Left ventricle myocardium superior (tissue), 1 donor: Measurements from ENCODE around the gene SND1. TPM values are rescaled to one million over a fixed set of nuclear protein-coding genes. Genes with fewer than 3 reads are reported as not detected.
A peak's percentile ranks its signal among the peaks of the same experiment; 100 is the strongest.

Experiments used
- ATAC-seq: fragments of 200-7000 bp; cut with Tn5 transposase; one replicate; pipeline ENCODE4 v1.9.1; 2020; ENCODE audit warnings: mild to moderate bottlenecking, moderate library complexity
- DNase-seq: peaks from one replicate; pipeline ENCODE4 v3.0.0-alpha.2; 2020
- intact Hi-C: fragments of 100-400 bp; cut with micrococcal nuclease; formaldehyde crosslinking; loops from one replicate; pipeline ENCODE4 v1.11.0; 2022
- total RNA-seq: library from RNA; stranded (reverse); fragmentation: NEBNext Ultra II Directional; extraction: Animal tissue kit (Norgen Biotek cat#: 25700); gene quantifications from one replicate; pipeline ENCODE4 v1.2.1, GENCODE V29; 2021
- donor health status: DM: no; HTN: yes; CAD: no; lungs with severe emphysema.

The SND1 gene
- total RNA-seq, 1 donor from 2014 or later, result 92.3 TPM

DNA sequence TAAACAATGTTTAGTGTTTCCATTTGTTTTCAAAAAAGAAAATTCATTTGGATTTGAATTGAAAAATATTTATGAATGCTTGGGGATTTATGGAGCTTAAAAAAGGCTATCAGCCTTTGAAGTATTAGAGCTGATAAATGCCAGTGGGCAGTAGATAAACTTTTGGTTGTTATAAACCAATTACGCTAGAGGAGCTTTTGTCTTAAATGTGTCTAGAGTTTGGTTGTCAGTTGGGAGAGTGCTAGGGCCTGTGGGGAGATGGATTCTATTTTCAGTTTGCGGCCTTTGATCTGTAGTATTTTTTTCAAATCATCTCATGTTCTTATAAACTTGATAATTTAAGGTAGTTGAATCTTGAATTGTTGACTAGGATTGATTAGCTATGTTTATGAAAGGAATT is 104.0 kb downstream of the SND1 start:
- DNase-seq (no peak), ATAC-seq (no peak)
- intact Hi-C loops, result no loop called here

DNA sequence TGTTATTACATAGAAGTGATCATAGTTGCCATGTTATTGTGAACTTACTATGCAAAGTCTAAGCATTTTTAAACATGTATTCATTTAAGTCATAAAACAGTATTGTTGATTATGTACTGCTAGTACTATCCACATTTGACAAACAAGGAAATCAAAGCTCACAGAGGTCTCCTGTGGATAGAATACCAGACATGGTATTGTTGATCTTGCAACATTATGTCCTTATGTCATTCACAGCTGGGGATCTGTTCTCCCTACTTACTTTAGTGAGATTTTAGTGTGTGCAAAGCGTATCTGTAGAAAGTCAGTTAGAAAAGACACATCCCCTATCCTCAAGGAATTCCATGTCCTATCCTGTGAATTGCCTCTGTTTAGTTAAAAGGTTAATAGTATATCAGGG is 106.1 kb downstream of the SND1 start:
- intact Hi-C loops, result no loop called here
- no peak for ATAC-seq
- no peak for DNase-seq

DNA sequence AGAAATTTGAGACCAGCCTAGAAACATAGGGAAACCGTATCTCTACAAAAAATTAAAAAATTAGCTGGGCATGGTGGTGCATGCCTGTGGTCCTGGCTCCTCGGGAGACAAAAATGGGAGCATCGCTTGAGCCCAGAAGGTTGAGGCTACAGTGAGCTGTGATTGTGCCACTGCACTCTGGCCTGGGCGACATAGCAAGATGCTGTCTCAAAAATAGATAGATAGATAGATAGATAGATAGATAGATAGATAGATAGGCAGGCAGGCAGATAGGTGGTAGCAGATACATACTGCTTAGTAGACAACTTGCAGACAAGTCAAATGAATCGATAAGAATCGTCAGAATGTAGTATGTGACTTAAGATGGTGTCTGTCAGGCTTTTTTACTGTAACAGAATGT is 106.9 kb downstream of the SND1 start:
- intact Hi-C loops, result no loop called here
- DNase-seq (no peak), ATAC-seq (no peak)

DNA sequence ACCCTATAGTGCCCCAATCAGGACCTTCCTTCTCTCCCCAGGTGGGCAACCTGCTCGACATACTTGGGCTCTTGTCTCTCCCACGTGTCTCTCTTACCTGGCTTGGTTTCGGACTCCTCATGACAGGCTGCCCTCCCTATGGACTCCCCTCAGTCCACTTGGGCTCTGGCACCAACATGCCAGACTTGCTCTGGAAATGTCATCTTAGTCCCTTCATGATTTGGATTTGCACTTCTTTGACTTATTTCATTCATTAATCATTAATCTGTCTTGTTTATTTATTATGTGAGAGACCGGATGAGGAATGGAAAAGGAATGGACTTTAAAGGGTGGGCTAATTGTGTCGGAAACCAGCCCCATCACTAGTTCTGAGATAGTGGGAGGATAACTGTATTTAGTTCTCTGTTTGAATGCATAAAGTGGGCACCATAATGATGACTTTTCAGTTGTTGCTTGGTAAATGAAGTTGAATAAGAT is 108.0 kb downstream of the SND1 start:
- intact Hi-C loops, result no loop called here
- ATAC-seq, result no peak
- DNase-seq, result no peak

DNA sequence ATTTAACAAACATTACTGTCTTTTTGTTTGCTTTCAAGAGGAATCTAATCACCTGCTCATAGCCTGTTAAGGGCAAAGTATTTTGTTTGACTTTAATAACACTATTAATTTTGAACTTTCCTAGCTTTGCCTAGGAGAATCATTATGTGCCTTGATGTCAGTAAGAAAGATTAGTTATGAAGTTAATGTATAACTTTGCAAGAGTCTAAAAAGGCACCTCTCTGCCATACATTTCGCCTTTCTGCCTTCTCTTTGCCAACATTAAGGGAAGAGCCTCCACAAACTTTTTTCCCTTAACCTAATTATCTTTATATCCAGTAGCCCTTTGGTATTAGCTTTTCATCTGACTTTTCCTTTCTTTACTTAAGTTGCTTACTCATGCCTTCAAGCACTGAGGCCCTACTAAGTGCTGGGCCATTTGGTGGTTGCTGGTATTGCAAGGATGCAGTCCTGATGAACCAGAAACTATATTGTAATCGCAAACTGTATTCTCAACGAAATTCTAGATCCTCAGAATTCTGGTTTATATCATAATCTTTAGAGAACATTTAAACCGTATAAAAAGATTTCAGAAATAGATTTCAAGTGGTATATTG is 108.5 kb downstream of the SND1 start:
- ATAC-seq, result no peak
- intact Hi-C loops, result no loop called here
- DNase-seq, result no peak

DNA sequence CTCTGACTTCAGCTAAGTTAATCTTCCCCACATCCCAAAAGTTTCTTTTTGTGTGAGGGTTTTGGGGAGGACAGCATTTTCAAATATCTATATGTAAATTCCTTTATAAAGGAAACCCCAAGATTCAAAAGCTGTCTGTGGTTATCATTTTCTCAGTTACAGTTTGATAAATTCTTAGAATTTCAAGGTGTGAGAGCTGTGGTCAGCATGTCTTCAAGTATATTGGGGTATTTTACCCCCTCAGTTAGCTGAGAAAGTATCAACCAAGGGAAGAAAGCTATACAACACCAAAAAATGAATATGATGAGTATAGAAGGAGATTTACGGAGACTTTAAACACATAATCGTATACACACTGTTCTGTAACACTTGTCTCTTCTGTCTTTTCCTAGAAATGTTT is 109.2 kb downstream of the SND1 start:
- intact Hi-C loops, result no loop called here
- DNase-seq (no peak), ATAC-seq (no peak)

DNA sequence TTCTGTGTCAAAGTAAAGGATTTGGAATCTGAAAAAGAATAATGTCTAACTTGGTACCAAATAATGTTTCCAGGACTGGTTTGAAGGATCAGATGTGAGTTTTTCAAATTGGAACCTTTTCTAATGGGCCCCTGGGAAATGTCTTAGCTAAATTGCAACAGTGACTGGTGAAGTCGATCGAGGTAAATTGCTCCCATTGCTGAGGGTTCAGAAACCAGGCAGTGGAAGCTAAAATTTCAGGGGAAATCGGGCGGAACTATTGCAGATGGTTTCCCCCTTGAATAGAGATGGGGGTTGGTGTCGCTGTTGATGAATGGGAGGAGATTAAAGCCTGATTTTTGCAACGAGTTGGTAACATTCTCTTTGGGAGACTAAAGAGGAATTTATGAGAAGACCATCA is 112.7 kb downstream of the SND1 start:
- intact Hi-C loops, result no loop called here
- ATAC-seq, result no peak
- no peak for DNase-seq

DNA sequence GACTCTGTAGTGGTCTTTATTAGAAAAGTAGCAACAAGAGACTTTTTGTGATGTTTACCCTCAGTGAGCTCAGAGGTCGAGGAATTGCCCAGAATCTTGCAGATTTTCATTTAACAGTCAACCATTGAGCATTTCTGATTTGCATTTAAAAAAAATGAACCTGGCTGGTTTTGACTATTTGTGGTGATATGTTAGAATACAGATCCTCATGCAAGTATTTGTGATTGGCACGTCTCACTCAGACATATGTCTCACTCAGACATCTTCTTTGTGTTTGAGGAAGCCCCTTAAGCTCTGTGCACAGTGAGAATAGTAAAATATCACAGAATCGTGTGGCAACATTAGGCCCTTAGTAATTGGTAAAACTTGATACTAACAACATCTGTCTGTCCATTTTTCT is 113.2 kb downstream of the SND1 start:
- no peak for DNase-seq
- no peak for ATAC-seq
- intact Hi-C loops, result no loop called here

DNA sequence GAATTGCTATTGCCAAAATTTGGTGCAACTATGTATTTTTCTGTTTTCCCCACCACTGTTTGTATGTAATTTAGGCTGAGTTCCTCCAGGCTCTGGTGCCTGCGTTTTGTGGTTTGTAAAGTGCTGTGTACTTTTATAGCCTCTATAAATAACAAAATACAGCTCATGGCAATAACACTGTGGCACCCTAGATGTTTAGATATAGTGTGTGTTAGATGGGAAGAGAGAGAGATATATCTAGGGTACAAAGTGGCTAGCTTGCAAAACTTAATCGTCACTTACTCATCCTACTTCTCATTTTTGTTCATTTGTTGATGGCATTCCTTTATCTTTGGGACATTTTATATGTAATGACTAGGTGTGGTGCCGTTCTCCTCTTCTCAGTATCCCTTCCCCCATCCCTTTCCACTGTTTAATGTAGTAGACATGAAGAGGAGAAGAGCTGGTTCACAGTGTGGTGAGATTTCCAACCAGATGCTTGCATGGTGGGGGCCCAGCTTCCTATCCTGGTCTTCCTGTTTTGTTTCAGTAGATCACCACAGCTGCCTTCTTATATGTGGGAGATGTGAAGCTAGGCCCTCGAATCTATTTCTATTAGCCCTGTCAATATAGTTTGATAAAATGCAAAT is 115.0 kb downstream of the SND1 start:
- ATAC-seq (no peak), DNase-seq (no peak)
- intact Hi-C loops, result no loop called here

DNA sequence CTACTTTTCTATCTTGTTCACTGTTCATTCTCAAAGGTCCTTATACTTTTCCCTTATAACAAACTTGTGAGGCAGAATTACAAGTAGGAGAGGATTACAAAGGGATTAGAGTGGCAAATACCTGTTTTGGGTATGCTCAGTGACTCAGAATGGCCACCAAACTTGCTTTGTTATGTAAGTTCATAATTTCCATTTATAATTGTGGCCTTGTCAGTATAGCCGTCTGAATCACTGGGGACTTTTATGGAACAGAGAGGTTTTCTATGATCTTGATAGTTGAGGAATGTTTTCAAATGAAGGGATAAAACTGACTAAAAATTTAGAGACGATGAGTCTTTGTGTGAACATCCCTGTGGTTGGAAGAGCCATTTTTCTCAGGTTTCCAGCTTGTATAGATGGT is 116.2 kb downstream of the SND1 start:
- DNase-seq, result no peak

DNA sequence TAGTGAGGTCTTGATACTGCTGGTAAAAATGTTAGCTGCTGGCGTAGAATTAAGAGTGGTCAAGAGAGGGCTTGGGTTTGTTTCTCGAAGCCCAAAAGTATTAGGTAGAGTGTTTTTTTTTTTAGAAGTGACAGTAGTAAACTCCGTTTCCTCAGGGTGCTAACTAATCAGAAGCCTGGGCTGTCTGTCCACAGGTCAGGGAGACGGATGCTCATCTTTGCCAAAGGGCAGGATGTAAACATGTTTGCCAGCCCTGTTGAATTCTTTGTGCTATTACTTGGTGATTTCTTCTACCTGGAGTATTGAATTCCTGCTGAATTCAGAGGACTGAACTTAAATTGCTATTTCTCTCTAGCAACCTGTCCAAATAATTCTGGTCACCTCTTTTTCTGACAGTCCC is 117.1 kb downstream of the SND1 start:
- DNase-seq, result no peak
- ATAC-seq, result no peak
- intact Hi-C loops, result no loop called here

More for the DNA sequence above, 116.2 kb downstream of the SND1 start:
- no peak for ATAC-seq
- intact Hi-C loops, result no loop called here

DNA sequence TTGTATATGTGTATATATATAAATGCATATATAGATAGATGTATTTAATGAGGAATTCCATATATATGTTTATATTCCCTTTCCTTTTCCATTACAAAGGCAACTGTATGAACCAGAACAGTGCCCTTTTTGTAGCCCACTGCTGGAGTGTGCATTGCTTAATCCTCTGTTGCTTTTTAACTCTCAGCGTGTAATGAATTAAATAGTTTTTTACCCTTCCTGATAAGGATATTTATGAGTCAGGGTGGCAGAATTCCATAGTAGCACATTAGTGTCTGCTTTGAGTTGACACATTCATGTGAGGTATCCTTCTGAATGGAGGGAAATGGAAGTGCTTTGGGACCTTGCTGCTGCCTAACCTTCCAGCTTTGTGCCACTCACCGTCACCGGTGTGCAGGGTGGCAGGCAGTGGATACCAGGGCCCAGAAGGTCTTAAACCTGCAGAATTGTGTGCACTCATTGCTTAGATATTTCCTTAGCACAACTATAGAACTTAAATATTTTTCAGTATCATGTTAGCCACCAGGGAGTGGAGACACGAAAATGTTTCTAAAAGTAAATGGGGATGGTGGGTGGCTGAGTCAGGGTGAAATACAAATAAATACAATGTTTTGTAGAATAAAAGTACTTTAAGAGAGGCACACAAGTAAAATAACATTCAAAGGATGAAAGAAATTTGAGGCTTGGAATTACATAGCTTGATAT is 117.9 kb downstream of the SND1 start:
- intact Hi-C loops, result no loop called here
- no peak for DNase-seq
- ATAC-seq, result no peak

DNA sequence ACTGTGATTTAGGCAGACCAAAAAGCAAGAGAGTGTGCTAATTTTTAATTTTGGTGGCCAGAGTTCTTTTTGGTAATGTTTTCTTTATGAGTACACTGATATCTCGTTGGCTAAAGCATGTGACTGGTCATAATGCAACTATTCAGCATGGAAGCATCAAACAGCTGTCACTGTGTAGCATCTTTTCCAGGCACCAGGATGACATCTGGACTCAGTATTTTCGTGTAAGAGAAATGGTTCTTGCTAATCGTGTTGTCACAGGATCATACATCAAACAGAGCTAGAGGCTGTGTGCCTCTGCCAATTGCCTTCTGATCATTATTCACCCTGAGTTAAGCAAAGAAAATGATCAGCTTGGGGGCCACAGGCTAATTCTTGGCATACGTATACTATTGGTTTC is 118.9 kb downstream of the SND1 start:
- intact Hi-C loops, result no loop called here

DNA sequence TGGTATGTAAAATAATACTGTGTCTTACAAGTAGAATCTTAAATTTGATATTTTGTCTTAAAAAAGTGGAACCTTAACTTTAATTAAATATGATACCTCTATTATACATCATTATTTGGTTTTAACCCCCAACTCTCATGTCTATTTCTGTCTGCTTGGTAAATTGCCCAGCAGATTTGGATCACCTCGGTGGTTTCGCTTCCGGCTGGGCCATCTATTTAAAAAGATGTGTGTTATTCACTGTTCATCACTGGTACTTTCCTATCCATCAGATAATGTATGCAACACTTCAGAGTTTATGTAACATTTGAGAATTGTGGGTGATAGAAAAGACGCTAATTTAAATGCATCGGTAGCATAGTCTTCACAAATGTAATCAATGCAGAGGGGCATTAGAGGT is 119.7 kb downstream of the SND1 start:
- DNase-seq, result no peak
- ATAC-seq, result no peak
- intact Hi-C loops, result no loop called here

More for the DNA sequence above, 118.9 kb downstream of the SND1 start:
- ATAC-seq (peak; percentile 41), DNase-seq (no peak)

DNA sequence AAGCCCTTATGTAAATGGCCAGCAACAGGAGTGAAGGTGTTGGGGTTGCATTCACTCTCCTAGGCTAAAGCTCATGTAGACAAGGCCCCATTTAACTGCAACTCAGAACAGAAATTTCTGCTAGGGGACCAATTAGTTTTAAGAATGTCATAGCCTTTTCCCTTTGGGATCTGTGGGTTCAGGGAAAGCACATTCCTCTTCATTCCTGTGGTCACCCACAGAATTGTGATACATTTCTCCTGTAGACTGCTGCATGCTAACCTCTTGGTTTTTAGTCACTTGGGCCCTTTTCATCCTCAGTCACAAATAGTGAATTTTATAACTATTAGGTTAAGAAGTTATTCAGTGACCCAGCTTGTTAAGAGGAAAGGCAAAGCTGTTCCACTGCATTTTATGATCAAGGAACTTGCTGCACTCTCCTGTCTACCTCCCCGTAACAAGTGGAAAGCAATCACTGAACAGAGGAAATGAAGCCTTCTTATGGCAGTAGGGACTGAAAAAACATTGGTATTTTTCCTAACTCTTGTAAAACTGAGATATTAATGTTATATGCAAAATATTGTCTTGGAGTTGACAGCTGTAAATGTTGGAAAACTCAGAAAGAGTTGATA is 124.9 kb downstream of the SND1 start:
- intact Hi-C loops, result no loop called here

DNA sequence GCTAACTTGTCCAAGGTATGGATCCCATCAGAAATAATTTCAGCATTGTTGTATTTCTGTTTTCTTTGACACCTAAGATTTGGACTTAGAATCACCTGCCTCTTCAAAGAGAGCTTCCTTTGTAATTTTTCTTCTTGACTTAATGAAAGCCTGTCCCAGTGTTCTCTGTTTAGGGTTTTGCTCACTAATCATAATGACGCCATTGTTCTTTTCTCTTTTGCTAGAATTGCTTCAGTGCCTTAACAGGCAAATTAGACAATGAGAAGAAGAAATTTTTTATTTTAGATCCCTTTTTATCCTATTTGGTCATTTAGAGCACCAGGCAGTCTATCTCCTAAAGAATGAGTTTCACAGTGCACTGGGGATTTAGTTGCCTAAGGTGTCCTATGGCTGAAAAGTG is 128.5 kb downstream of the SND1 start:
- intact Hi-C loops, result no loop called here

More for the DNA sequence above, 124.9 kb downstream of the SND1 start:
- DNase-seq (no peak), ATAC-seq (no peak)

DNA sequence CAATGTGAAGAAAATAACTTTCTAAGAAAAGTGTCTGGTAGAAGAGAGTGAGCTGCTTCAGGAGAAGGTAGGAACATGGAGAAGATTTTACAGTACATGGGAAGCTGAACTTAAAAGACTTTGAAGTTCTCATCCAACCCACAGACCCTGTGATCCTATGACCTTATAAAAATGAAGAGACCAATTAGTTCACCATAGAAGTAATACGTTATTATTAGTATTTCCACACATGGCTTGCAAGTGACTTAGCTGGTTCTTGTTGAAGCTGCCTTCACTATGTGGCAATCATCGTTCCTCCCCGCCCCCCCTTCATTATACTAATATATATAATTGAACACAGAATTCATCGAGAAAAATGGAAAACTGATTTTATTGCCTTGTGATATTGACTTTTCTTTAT is 129.1 kb downstream of the SND1 start:
- no peak for DNase-seq
- ATAC-seq, result no peak
- intact Hi-C loops, result no loop called here

More for the DNA sequence above, 128.5 kb downstream of the SND1 start:
- DNase-seq, result no peak
- ATAC-seq, result no peak

DNA sequence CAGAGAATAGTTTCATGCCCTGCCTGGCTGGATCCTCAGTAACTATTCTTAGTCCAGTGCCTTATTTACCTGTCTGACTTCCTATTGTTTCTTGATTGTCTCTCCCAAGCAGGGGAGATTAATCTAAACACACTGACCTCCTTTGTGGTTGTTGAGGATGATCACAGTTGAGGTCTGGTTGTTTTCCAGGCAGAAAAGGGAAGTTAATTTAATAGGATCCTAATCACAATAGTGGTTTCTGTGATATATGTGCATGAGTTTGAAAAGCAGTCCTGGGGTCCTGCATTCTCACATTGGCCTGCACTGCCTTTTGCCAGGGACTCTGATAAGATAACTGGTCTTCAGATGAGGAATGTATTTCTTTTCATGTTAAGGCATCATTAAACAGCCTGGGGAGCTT is 130.1 kb downstream of the SND1 start:
- no peak for ATAC-seq
- intact Hi-C loops, result no loop called here

DNA sequence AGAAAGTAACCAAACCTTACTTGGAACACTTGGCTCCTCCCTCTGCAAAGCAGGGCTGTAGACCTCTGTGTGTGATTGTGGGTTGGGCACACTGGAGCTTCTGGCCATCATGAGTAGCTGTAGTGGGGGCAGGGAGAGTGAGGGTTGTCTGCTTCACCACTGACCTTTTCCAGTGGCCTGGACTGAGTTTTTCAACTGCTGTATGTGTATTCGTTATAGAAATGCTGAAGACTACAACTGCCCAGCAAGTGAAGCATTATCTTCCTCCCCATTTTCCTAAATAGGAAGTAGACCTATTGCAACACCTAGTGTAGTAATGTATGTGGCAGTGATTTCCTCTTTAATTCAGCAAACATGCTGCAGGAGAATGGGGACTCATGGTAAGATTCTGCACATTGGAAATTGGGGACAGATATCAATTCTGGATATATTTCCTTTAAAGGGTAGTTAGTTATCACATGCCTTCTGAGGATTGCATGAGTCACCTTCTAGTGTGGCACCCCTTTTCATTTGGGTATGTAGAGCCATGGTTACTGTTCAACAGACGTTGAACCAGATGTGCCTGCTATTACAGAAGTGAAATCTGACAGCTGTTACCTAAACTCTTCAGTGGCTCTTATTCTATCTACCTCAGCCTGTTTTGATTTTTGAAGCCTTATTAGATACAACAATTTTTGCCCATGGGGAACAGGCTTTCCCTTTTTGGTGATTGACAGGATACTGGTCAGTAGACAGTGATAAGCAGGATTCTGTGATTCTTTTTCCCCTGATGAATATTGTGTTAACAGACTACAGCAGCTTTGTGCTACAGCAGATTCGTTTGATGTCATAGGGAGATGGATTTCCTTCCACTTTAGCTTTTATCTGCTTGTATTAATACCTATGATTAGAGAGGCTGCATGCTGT is 130.9 kb downstream of the SND1 start:
- DNase-seq (no peak), ATAC-seq (peak; percentile 41)
- intact Hi-C loops, result no loop called here

More for the DNA sequence above, 130.1 kb downstream of the SND1 start:
- no peak for DNase-seq
